KOPT-K1 (cell line): Measurements from ENCODE around the gene DCTPP1.

Source experiments
- H3K27ac ChIP-seq: fragments of 200-600 bp; sonication (generic); 2 replicates; pipeline ENCODE4 v1.5.1; 2016; ENCODE audit warnings: antibody characterized with exemption, mild to moderate bottlenecking, low read depth, low read length; ENCODE audit not compliant: poor library complexity, severe bottlenecking
- H3K36me3 ChIP-seq: fragments of 200-600 bp; sonication (generic); 2 replicates; pipeline ENCODE4 v1.5.1; 2017; ENCODE audit warnings: antibody characterized with exemption, mild to moderate bottlenecking, low read length, moderate library complexity; ENCODE audit not compliant: insufficient read depth
- H3K9me3 ChIP-seq: fragments of 200-600 bp; sonication (generic); 2 replicates; pipeline ENCODE4 v1.5.1; 2017; ENCODE audit warnings: antibody characterized with exemption, low read length, mild to moderate bottlenecking; ENCODE audit not compliant: insufficient read depth, poor library complexity, severe bottlenecking

The DCTPP1 gene

DNA sequence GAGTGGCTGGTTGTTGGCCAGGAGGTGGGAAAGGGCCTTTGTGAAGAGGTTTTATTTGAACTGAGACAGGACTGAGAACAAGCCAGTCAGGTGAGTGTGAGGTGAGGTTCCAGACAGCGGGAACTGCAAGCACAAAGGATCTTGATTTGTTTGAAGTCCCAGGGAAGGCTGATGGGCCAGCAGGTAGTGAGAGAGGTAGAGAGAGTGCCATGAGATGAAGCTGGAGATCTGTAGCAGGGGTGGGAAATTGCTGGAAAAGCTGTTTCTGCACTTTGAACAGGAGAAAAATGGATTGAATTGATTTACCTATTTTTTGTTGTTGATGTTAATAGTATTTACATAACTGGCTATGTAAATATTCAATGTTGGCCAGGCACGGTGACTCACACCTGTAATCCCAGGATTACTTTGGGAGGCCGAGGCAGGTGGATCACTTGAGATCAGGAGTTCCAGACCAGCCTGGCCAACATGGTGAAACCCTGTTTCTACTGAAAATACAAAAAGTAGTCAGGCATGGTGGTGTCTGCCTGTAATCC is 7.7 kb upstream of the DCTPP1 start:
- Histone ChIP-seq H3K27ac (no peak overlapping the region), H3K9me3 (no peaks in the 10 kb centered on the region), H3K36me3 (no peaks in the 10 kb centered on the region)

DNA sequence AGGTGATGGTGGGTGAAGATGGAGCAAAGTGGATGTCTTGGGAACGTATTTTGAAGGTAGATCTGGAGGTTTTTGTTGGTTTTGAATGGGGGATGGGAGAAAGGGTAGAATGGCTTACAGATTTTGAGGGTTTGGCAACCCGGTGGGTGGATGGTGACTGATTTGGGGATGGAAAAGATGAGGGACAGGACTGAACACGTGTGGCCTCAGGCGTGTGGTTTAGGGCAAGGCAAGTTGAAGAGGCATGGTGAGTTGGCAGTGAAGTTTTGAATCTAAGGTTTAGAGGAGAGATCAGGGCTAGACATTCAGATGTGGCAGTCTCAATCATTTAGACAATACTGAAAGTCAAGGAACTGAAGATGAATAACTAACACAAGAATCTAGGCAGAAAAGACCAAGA is 5.0 kb upstream of the DCTPP1 start:
- Histone ChIP-seq H3K36me3 (no peaks in the 10 kb centered on the region), H3K27ac (no peak overlapping the region), H3K9me3 (no peaks in the 10 kb centered on the region)

DNA sequence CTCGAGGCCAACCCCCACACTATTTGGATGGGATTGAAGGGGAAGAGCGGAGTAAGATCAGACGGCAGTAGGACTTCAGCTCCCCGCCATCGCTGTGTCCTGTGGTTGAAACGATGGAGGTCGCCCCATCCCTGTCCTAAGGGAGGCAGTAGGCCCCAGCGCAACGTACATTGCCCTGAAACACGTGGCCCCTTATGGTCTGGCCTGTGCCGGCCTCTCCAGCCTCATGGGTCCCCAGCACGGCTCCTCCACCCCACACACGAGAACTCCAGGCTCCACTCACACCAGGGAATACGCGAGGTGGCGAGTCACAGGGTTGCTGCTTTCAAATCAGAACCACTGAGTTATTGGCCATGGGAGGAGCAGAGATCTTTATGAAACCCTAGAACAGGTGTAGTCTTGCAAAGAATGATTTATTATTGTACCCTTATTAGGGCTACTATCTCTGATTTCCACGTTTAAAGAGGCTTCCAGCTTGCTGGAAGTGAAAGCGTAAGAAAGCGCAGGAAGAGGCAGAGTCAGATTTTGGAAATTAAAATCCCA is 669 bp upstream of the DCTPP1 start:
- Histone ChIP-seq H3K27ac (peak overlapping the region; percentile 81), H3K9me3 (no peaks in the 10 kb centered on the region), H3K36me3 (peaks cover 33% of the 10 kb centered on the region)

DNA sequence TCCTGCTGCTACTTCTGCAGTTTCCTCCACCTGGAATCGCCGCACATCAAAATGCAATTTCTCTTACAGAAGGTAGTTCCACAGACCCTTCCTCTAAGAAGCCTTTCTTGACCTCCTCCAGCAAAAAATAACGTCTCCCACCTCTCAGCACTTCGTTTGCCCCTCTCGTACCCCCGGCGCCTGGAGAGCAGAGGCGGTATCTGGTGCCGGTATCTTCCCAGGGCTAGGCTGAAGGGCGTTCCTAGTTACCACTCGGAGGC is 482 bp downstream of the DCTPP1 start:
- H3K27ac ChIP-seq: peak overlapping the region; percentile 81
- peaks cover 45% of the 10 kb centered on the region for H3K36me3 ChIP-seq
- no peaks in the 10 kb centered on the region for H3K9me3 ChIP-seq

DNA sequence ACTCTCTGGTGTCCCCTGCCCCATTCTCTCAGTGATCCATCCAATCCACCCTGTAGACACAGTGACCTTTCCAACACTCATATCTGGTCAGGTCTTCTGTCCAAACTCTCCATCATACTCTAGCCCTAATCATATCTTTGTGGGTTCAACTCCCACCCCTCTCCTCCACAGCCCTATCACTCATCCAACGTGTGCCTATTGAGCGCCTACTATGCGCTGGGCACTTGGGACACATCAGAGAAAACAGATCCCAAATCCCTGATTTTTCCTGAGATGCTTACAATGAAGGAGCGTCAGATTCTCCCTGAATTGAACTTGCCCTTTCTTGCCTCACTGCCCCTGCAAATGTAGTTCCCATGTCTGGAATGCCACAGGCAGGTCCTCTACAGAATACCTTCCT is 1.8 kb downstream of the DCTPP1 start:
- Histone ChIP-seq H3K27ac (no peak overlapping the region), H3K9me3 (no peaks in the 10 kb centered on the region), H3K36me3 (peaks cover 58% of the 10 kb centered on the region)

DNA sequence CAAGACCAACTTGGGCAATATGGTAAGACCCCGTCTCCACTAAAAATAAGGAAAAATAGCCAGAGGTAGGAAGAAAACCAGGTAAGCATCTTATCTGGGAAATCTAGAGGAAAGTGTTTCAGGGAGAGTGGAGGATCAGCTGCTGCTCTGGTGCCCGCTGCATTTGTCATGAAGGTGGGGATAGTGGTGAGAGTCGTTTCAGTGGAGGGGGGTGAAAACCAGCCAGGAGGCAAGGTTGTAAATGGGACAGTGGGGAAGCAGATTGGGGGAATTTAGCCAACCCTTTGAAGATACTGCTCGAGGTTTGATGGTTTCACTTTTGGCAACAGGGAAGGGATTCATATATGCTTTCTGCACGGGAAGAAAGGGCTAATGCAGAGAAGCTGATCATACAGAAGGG is 8.8 kb downstream of the DCTPP1 start:
- Histone ChIP-seq H3K9me3 (no peaks in the 10 kb centered on the region), H3K36me3 (peaks cover 90% of the 10 kb centered on the region), H3K27ac (no peak overlapping the region)

DNA sequence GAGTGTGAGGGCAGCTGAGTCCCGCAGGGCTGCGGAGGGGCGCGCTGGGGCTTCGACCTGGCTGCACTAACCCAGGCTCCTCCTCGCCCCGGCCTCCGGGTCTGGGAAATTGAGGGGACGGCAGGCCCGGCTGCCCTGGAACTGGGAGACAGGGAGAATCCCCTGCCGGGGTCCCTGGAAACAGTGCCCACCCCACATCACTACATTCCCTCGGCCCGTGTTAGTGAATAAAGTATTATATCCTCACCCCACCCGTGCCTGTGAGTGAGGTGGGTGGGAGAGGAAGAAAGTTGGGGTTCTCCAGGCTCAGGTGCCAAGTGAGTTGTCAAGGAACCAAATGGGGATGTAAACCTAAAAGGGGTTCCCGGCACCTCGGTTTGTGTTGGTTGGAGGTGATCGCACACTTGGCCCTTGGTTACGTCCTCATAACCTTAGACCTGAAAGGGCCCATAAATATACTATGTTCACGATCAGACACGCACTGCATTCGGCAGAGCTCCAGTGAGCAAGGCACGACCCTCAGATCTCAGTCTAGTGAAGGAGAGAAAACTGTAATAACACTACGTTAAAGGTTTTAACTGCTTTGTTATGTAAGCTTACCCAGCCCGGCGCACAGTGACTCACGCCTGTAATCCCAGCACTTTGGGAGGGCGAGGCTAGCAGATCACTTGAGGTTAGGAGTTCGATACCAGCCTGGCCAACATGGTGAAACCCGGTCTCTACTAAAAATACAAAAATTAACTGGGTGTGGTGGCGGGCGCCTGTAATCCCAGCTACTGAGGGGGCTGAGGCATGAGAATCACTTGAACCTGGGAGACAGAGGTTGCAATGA is 11.3 kb downstream of the DCTPP1 start:
- Histone ChIP-seq H3K27ac (peak overlapping the region; percentile 46), H3K9me3 (no peaks in the 10 kb centered on the region), H3K36me3 (peaks cover 87% of the 10 kb centered on the region)

DNA sequence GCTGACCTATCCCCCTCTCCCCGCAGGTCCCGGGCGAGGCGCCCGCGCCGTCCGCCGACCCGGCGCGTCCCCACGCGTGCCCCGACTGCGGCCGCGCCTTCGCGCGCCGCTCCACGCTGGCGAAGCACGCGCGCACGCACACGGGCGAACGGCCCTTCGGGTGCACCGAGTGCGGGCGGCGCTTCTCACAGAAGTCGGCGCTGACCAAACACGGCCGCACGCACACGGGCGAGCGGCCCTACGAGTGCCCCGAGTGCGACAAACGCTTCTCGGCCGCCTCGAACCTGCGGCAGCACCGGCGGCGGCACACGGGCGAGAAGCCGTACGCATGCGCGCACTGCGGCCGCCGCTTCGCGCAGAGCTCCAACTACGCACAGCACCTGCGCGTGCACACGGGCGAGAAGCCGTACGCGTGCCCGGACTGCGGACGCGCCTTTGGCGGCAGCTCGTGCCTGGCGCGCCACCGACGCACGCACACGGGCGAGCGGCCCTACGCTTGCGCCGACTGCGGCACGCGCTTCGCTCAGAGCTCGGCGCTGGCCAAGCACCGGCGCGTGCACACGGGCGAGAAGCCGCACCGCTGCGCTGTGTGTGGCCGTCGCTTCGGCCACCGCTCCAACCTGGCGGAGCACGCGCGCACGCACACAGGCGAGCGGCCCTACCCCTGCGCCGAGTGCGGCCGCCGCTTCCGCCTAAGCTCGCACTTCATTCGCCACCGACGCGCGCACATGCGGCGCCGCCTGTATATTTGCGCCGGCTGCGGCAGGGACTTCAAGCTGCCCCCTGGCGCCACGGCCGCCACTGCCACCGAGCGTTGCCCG is 12.1 kb downstream of the DCTPP1 start:
- peak overlapping the region; percentile 46 for H3K27ac ChIP-seq
- no peaks in the 10 kb centered on the region for H3K9me3 ChIP-seq
- peaks cover 88% of the 10 kb centered on the region for H3K36me3 ChIP-seq

DNA sequence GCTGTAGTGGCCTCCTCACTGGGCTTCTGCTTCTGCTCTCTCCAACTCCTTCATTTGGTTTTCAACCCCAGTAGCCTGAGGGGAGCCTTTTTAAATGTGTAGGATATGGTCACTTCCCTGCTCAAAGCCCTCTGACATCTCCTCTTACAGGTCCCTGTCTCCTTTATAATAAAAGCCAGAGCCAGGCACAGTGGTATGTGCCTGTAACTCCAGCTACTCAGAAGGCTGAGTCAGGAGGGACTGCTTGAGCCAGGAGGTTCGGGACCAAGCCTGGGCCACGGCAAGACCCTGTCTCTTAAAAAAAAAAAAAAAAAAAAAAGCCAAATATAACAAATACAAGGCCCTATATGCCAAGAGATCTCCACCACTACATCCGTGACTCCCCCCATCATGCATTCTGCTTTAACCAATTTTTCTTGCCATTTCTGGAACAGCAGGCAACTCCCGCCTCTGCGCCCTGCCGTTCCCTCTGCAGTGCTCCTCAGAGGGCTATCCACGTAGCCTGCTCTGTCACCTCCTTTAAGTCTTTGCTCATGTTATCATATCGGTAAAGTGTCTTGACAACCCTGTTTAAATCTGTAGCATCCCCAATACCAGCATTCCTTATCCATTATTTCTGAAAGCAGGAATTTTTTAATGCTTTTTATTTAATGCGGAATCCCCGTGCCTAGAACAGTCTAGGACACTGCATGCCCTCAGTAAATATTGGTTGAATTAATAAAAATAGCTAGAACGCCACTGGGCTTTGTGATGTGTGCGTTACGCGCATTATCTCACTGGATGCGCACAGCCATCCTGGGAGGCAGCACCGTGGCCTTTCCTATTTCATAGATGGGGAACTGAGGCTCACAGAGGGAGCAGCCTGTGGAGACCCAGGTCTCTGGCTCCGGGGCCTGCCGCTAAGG is 13.0 kb downstream of the DCTPP1 start:
- peak overlapping the region; percentile 46 for H3K27ac ChIP-seq
- H3K36me3 ChIP-seq: peaks cover 88% of the 10 kb centered on the region
- no peaks in the 10 kb centered on the region for H3K9me3 ChIP-seq

DNA sequence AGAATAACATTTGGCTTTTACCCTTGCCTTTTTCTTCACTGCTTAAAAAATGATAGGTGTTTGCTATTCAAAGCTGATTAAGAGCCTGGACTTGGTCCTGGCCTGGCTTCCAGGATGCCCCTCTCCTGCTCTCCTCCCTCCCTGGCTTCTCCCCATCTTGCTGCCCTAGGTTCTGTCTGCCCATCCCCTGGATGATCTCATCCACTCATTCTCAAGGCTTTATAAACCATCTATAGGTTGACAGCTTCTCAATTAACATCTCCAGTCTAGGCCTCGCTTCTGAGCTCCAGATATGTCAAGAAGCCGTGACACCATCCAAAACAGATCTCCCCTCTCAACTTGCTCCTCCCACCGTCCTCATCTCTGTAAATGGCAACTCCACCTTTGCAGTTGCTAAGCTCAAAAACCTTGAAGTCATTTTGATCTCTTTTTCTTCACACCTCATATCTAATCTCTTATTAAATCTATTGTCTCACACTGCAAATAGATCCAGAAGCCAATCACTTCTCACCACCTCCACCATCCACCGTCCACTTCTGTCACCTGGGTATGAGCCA is 13.7 kb downstream of the DCTPP1 start:
- no peaks in the 10 kb centered on the region for H3K9me3 ChIP-seq
- H3K36me3 ChIP-seq: peaks cover 88% of the 10 kb centered on the region
- no peak overlapping the region for H3K27ac ChIP-seq

DNA sequence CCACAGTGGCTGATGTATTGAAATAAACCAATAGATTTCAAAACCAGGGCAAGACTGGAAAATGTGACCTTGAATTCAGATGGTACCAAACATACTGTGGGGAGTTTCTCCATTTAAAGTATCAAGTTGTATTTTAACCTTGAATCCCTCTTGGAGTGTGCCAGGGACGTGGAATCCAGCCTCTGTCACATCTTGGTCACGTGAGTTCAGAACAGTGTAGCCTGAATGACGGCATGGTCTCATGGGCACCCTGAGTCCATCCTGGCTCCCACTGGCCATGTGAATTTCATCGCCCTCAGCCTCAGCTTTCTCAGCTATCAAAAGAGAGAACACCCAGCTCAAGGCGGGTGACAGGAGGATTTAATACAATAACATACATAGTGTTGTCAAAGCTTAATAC is 15.7 kb downstream of the DCTPP1 start:
- no peak overlapping the region for H3K27ac ChIP-seq
- no peaks in the 10 kb centered on the region for H3K9me3 ChIP-seq
- H3K36me3 ChIP-seq: peaks cover 82% of the 10 kb centered on the region

DNA sequence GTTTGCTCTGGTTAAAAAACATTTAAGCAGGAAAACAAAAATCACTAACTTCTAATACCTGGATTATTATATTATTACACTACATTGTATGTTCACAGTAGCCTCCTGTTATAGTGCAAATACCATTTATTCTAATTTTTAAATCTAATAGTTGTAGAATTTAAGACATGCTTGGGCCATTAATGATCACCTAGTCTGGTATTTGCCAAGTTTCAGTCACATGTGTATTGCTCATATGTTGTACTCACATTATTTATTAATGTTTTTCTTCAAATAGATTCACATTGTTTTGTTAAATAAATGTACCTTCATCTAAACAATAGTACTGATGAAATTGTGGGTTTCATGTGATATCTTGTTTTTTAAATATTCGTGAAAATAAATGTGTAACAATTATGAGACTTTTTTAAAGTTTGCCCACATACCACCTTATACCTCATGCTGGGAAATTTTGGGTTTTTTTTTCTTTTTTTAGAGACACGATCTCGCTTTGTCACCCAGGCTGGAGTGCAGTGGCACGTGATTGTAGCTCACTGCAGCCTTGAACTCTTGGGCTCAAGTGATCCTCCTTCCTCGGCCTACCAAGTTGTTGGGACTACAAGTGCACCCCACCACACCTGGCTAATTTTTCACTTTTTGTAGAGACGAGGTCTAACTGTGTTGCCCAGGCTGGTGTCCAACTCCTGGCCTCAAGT is 16.6 kb downstream of the DCTPP1 start:
- H3K9me3 ChIP-seq: no peaks in the 10 kb centered on the region
- H3K36me3 ChIP-seq: peaks cover 73% of the 10 kb centered on the region
- H3K27ac ChIP-seq: no peak overlapping the region

DNA sequence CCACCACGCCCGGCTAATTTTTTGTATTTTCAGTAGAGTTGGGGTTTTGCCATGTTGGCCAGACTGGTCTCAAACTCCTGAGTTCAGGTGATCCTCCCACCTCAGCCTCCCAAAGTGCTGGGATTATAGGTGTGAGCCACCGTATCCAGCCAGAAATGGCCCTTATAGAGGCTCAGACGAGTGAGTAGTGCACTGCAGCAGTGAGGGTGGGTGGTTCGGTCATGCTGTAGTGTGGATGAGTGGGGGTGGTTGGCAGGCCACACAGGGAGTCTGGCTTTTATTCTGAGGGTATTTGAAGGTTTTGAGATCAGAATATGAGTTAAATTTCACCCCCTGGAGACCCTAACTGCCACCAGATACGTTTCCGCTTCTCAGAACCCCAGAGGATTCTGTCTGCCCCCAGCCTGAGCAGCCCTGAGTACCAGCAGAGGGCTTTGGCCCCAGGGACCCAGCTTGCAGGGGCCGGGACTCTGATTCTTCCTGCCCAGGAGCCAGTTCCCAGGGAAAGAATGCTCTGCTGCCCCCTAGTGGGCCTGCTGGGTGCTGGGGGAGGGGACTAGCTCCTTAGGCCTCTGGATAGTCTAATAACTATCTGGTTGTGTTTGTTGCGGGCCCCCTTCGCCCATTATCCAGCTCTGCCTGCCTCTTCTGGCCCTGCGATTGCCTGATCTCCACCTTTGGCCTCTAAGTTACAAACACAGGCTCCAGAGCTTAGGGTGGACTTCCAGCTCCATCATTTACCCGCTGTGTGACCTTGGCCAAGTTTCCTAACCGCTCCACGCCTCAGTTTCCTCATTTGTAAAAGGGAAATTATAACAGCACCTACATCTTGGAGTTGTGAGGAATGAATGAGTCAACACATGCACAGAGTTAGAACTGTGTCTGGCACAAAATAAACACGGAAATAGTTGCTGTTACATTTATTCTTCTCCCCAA is 20.4 kb downstream of the DCTPP1 start:
- Histone ChIP-seq H3K36me3 (peaks cover 46% of the 10 kb centered on the region), H3K27ac (peak overlapping the region; percentile 44), H3K9me3 (no peaks in the 10 kb centered on the region)
